GM19397 (cell line): ENCODE results near the gene RND2.
"Not testable (repeated sequence)": the region's sequence is repeated elsewhere in the genome, so short reads cannot be mapped to it uniquely, and the experiment has no call there.

Experiments
- ATAC-seq: cut with Tn5 transposase; IDR thresholded peaks from one replicate; pipeline ENCODE4 v1.9.1; 2021; ENCODE audit warnings: mild to moderate bottlenecking, moderate library complexity; ENCODE audit not compliant: unreplicated experiment

The RND2 gene

GRCh38 chr17:43024407-43025289 is at the start of gene RND2:
RND2 (plus strand) TSS chr17:43025231; CDS start chr17:43025348, 117 bp downstream.
- no peak for ATAC-seq

DNA sequence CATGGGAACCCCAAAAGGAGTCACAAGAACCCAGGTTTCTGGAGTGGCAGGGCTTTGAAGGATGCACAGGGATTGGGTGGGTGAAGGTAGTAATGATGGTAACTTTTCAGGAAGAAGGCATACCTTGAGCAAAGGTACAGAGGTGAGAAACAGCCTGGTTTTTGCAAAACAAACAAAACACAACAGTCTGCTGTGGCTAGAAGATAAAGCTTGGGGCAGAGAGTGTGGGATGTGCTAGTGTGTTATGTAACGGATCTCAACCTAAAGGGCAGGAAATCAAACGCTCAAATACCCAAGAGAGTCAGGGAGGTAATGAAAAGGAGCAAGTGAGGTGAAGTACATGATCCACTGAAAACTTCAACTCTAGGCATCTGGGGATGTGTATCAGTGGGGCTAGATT is 49.8 kb upstream of the RND2 start:
- no peak for ATAC-seq

GRCh38 chr17:42975701-42976100 is 49.3 kb upstream of the RND2 start:
- not testable (repeated sequence) for ATAC-seq

DNA sequence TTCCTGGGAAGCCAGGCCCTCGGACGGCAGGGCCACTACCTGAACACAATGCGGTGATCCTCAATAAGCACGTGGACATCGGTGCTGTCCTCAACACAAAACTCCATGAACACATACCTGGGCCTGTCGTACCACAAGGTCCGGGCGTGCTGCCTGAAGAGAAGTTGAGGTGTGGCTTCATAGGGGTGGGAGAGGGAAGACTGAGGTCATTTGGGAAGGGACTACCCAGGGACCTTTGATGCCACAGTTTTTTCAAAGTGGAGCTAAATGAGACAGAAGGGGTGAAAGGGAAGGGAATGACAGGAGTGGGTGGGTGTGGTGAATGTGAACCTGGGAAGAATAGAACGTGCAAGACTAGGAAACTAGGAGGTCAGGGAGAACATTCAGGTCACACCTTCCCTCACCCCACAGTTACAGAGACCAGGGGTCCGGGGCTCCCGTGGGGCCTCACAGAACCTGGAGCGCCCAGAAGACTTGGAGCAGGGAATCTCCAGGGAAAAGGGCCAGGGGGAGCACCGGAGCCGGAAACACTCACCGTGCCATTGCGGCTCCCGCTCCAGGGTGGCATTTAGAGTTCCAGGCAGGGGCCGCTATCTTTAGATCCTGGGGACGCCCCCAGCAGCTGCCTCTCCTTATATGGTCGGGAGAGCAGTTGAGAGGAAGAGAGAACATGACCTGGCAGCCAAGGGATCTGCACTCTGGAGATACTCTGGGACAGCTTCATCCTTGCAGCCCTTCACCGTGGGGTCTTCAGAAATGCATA is 45.3 kb upstream of the RND2 start, which contains the start of gene PTGES3L:
TSS of gene PTGES3L (minus strand) at position 570 of the 763 bp plus-strand sequence. CDS start at position 543, 27 bp downstream.
- no peak for ATAC-seq

GRCh38 chr17:42980274-42980765 is 44.7 kb upstream of the RND2 start, which contains the start of gene RUNDC1:
RUNDC1 (plus strand) TSS chr17:42980565; CDS start chr17:42980577, 12 bp downstream.
- ATAC-seq, result peak; percentile 83

DNA sequence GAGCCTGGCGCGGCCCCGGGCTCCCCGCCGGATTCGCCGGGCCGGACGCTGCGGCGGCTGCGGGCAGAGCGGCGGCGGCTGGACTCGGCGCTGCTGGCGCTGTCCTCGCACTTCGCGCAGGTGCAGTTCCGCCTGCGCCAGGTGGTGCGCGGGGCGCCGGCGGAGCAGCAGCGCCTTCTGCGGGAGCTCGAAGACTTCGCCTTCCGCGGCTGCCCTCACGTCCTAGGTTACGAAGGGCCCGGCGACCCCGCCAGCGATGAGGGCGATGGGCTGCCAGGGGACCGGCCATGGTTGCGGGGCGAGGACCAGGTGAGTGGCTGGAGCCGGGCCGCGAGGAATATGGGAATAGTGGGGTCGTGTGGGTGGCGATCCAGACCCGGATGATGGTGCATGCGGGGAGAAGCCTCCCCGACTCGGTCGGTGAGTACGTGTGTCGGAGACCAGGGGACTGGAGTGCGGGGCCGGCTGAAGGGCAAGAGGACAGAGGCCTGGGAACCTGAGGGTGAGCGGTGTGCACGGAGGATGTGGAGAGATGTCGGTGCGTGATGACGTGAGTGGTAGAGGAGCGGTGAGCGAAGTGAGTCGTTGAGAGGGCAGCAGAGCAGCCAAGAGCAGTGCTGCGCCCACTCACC is 44.1 kb upstream of the RND2 start:
- ATAC-seq, result peak; percentile 55

DNA sequence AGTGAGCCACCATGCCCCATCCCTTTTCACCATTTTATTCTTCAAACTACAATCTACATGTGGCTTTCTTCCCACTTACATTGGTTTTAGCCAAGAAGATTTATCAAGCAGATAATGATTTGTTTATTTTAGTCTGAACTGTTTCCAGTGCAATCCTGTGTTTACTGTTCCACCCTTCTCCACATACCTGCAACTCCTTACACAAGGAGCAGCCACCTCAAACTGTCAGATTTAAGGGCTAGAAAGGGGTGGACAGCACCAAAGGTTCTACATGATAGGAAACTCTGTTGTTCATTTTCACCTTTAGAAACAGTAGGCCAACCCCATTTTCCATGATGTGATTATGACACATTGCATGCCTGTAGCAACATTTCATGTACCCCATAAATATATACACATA is 42.8 kb upstream of the RND2 start:
- no peak for ATAC-seq

GRCh38 chr17:42985225-42985624 is 39.8 kb upstream of the RND2 start:
- ATAC-seq, result peak; percentile 42

- no peak for ATAC-seq
Measured at GRCh38 chr17:42989141-42989540, 35.9 kb upstream of the RND2 start.

GRCh38 chr17:42989726-42990652 is 35.0 kb upstream of the RND2 start:
- ATAC-seq, result no peak

DNA sequence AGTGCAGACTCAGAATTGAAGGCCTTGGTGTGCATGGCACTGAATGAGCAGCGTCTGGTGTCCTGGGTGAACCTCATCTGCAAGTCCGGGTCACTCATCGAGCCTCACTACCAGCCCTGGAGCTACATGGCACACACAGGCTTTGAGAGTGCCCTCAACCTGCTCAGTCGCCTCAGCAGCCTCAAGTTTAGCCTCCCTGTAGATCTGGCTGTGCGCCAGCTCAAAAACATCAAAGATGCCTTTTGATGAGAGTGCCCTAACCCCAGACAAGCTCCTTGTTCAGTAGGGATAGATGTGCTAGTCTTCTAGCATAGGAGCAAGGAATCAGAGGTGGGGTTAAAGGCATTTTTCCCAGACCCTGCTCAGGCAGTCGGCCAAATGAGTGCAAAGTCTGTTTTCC is 33.6 kb upstream of the RND2 start:
- no peak for ATAC-seq

DNA sequence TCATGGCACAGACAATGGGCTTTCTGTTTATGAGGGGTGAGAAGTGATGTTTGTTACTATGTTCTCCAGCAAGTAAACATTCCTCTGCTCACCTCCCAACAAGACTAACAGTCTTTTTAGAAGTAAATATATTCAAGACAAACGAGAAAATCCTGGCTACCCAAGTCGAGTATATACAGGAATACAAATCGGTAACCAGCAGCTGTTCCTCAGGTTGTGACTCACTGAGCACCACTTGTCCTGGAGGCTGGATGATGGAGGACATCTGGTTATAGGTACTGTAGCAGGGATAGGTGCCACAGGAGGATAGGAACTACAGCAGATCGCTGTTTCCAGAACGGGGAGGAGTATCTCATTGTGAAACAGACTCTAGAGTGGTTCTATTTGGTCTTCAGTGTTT is 32.2 kb upstream of the RND2 start:
- ATAC-seq, result no peak

GRCh38 chr17:42993913-42994312 is 31.1 kb upstream of the RND2 start:
- not testable (repeated sequence) for ATAC-seq

DNA sequence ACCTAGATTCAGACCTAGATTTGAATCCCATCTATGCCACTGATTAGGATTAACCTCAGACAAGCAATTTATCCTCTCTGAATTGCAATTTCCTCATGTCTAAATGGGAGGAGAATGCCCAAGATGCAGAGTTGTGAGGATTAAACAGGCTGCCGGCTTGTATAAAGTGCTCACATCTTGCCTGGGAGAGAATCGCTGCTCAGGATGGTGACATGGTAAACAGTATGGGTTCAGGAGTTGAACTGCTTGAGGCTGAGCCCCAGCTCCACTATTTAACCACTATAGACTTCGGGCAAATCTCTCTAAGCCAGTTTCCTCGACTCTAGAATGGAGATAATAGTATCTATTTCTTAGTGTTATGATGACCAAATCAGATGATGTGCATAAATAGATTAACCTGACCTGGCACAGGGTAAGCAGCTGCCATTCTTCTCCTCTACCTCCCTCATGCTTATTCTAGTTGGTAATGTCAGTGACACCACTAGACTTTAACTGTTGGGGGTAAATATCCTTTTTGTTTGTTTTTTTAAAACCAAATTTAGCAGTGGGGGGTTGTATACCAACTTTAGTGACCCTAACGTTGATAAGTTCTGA is 27.5 kb upstream of the RND2 start:
- ATAC-seq, result no peak

- peak; percentile 90 for ATAC-seq
Measured at GRCh38 chr17:42997984-42998938, 26.8 kb upstream of the RND2 start, which contains the start of gene RPL27. RPL27 (plus strand) TSS chr17:42998419; CDS start chr17:42998751, 332 bp downstream.

DNA sequence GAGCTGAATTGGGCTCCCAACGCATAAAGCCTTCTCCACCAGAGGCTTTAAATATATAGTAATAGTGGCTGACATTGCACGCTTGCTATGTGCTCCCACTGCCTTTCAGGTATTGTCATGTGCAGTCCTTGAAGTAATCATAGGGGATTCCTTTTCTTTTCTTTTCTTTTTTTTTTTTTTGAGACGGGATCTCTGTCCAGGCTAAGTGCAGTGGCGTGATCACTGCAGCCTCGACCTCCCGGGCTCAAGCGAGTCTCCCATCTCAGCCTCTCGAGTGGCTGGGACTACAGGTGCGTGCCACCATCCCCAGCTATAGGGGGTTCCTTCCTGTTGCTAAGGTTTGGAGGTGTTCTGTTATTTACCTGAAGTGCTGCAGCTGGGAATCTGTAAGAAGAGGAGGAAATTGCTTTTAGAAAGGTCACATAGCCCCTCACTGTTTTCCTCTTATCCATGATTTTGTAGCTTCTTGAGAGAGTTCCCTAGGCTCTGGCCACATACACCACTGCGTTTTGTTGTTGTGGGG is 26.0 kb upstream of the RND2 start:
- no peak for ATAC-seq

DNA sequence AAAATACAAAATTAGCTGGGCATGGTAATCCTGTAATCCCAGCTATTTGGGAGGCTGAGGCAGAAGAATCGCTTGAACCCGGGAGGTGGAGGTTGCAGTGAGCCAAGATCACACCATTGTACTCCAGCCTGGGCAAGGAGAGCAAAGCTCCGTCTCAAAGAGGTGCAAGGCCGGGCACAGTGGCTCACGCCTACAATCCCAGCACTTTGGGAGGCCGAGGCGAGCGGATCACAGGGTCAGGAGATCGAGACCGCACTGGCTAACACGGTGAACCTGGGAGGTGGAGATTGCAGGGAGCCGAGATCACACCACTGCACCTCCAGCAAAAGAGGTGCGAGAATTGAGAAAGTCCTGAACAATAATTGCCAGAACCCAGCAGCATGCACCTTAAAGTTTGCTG is 24.1 kb upstream of the RND2 start:
- ATAC-seq, result not testable (repeated sequence)

- no peak for ATAC-seq
Measured at GRCh38 chr17:43003542-43004172, 21.4 kb upstream of the RND2 start.
